ENCODE measurements around the gene PSMG4. TPM values are rescaled to one million over a fixed set of nuclear protein-coding genes. Genes with fewer than 3 reads are reported as not detected.

PSMG4 gene
- total and polyA plus RNA-seq, 9 of the 15 experiments (the other 6 are each of a cell fraction or from before 2014, with no cell fraction given) = 12.9 to 185 (median 52.0) TPM

- TF ChIP-seq STAT6 (CRISPR knock-in tag; IDR thresholded peaks at IDR 0.05) = no peak
These were observed 19.2 kb downstream of the PSMG4 start (continued) for GRCh38 chr6:3277851-3278416.

- no peaks in the 10 kb centered on the region for H3K79me2 ChIP-seq (ENCODE audit: control insufficient read depth, insufficient read depth, low read length)
- POLR2A ChIA-PET = no interaction called here
- no peak overlapping the region for H3K27ac ChIP-seq (ENCODE audit: extremely low read depth, low read depth, low read length)
- no peaks in the 10 kb centered on the region for H3K9me3 ChIP-seq (replicated peaks; ENCODE audit: control insufficient read depth, insufficient read depth, low read depth, low read length)
- BruUV-seq (replicated peaks) = no TSS peak
- in situ Hi-C loops (cut with MboI) = loop anchor here (10.0 kb wide), 1 partner anchor 736 kb away; no protein-coding TSS in a partner anchor
- ATAC-seq (no peak), DNase-seq (ENCODE audit: extremely low read depth in 1 of 4, low spot score in 3 of 4) (no peak), FAIRE-seq (no peak)
- H3K36me3 ChIP-seq (ENCODE audit: control insufficient read depth, insufficient read depth, low read length) = no peaks in the 10 kb centered on the region
- intact Hi-C loops (cut with micrococcal nuclease) = loop anchor here (1.0 to 2.0 kb wide), 4 partner anchors 175 to 454 kb away; partner anchors contain the start of gene SLC22A23
- H4K20me1 ChIP-seq (replicated peaks; ENCODE audit: control insufficient read depth, insufficient read depth, low read length) = no peaks in the 10 kb centered on the region; the same call in 1 of the 2 replicates
- peaks cover 0 to 8% of the 10 kb centered on the region in 2 experiments; a peak in 3 of 5 replicates for H3K4me1 ChIP-seq (replicated peaks in 1 of 2; ENCODE audit: control insufficient read depth in 2 of 2, insufficient read depth in 2 of 2, low read length in 2 of 2)
- CTCF ChIA-PET (ENCODE audit: low intra/inter-chr PET ratio) = interaction anchor here (1.0 to 3.1 kb wide), 5 partner anchors 13 to 712 kb away, joined by 3 to 53 read pairs (median 8); partner anchors contain the start of gene SLC22A23
- 45% methylated on average over 4 of the region's 4 CpGs for WGBS (ENCODE audit: insufficient coverage, low coverage, missing lambda C conversion rate)
- H3K4me2 ChIP-seq (ENCODE audit: insufficient read depth, low read length) = no peak overlapping the region
- H3K4me3 ChIP-seq = no peak overlapping the region
- no peak overlapping the region for H3K9ac ChIP-seq (ENCODE audit: insufficient read depth in 1 of 2, low read depth in 2 of 2, low read length in 2 of 2)
- H3K9me1 ChIP-seq (ENCODE audit: control insufficient read depth, insufficient read depth, low read length) = no peaks in the 10 kb centered on the region
- TF ChIP-seq ZFPM2 (CRISPR knock-in tag; IDR thresholded peaks at IDR 0.05) (no peak), KDM1A (IDR thresholded peaks at IDR 0.05) (no peak), FOXA3 (CRISPR knock-in tag; conservative IDR thresholded peaks at IDR 0.05 in 1 of 2, IDR thresholded peaks at IDR 0.05 in 1 of 2) (no peak), SNIP1 (IDR thresholded peaks at IDR 0.05; ENCODE audit: low read depth) (no peak), E2F6 (IDR thresholded peaks at IDR 0.05; ENCODE audit: borderline replicate concordance in 1 of 2, extremely low read depth in 1 of 2, insufficient read depth in 1 of 2, insufficient read length in 1 of 2, low read depth in 1 of 2, low read length in 1 of 2, poor library complexity in 1 of 2, severe bottlenecking in 1 of 2) (no peak), E2F8 (IDR thresholded peaks at IDR 0.05; ENCODE audit: low read depth, partially characterized antibody) (no peak), HOXB6 (CRISPR knock-in tag; IDR thresholded peaks at IDR 0.05; ENCODE audit: borderline replicate concordance) (no peak)
- no peak overlapping the region for H2AFZ ChIP-seq (ENCODE audit: low read depth, low read length)
- H3K27me3 ChIP-seq (ENCODE audit: control insufficient read depth in 2 of 2, insufficient read depth in 2 of 2, low read length in 2 of 2) = no peaks in the 10 kb centered on the region
These were observed 19.9 kb downstream of the PSMG4 start for GRCh38 chr6:3278691-3279090.
